ENCODE data around the gene OR51V1.

- TF ChIP-seq CTCF (IDR thresholded peaks at IDR 0.05; ENCODE audit: insufficient read depth, low read length) (no peak), POLR2AphosphoS5 (IDR thresholded peaks at IDR 0.05; ENCODE audit: low read depth) (no peak), GABPA (IDR thresholded peaks at IDR 0.05; ENCODE audit: low read depth) (no peak), SPI1 (IDR thresholded peaks at IDR 0.05; ENCODE audit: borderline replicate concordance, low read depth) (no peak)
- TF ChIP-seq, protein P1, sequence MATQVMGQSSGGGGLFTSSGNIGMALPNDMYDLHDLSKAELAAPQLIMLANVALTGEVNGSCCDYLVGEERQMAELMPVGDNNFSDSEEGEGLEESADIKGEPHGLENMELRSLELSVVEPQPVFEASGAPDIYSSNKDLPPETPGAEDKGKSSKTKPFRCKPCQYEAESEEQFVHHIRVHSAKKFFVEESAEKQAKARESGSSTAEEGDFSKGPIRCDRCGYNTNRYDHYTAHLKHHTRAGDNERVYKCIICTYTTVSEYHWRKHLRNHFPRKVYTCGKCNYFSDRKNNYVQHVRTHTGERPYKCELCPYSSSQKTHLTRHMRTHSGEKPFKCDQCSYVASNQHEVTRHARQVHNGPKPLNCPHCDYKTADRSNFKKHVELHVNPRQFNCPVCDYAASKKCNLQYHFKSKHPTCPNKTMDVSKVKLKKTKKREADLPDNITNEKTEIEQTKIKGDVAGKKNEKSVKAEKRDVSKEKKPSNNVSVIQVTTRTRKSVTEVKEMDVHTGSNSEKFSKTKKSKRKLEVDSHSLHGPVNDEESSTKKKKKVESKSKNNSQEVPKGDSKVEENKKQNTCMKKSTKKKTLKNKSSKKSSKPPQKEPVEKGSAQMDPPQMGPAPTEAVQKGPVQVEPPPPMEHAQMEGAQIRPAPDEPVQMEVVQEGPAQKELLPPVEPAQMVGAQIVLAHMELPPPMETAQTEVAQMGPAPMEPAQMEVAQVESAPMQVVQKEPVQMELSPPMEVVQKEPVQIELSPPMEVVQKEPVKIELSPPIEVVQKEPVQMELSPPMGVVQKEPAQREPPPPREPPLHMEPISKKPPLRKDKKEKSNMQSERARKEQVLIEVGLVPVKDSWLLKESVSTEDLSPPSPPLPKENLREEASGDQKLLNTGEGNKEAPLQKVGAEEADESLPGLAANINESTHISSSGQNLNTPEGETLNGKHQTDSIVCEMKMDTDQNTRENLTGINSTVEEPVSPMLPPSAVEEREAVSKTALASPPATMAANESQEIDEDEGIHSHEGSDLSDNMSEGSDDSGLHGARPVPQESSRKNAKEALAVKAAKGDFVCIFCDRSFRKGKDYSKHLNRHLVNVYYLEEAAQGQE (IDR thresholded peaks at IDR 0.05; ENCODE audit: insufficient replicate concordance, low read depth): no peak
Measured at GRCh38 chr11:5246772-5247471, 46.4 kb upstream of the OR51V1 start.
